H9 (cell line): ENCODE measurements around the gene HSP90AA1. TPM values are rescaled to one million over a fixed set of nuclear protein-coding genes. Genes with fewer than 3 reads are reported as not detected.

Source experiments
- DNase-seq: peaks from one replicate; pipeline ENCODE4 v3.0.0-alpha.2; 2017
- H2AFZ ChIP-seq: one replicate; pipeline ENCODE4 v1.6.1; 2013; ENCODE audit warnings: mild to moderate bottlenecking, low read length, control low read depth, moderate library complexity
- H2AK5ac ChIP-seq: 2 replicates; pipeline ENCODE4 v1.6.1; 2013; ENCODE audit warnings: low read length, control low read depth, mixed read lengths; ENCODE audit not compliant: insufficient read length
- H2BK120ac ChIP-seq: one replicate; pipeline ENCODE4 v1.6.1; 2013; ENCODE audit warnings: low read depth, mild to moderate bottlenecking, low read length, control low read depth, inconsistent platforms; ENCODE audit not compliant: poor library complexity, severe bottlenecking
- H2BK12ac ChIP-seq: 2 replicates; pipeline ENCODE4 v1.6.1; 2013; ENCODE audit warnings: low read length, control low read depth, mixed read lengths, low read depth; ENCODE audit not compliant: insufficient read length
- H2BK15ac ChIP-seq: 2 replicates; pipeline ENCODE4 v1.6.1; 2013; ENCODE audit warnings: low read depth, low read length, control low read depth
- H2BK20ac ChIP-seq: one replicate; pipeline ENCODE4 v1.6.1; 2013; ENCODE audit warnings: low read depth, mild to moderate bottlenecking, low read length, control low read depth, inconsistent platforms; ENCODE audit not compliant: poor library complexity, severe bottlenecking
- H2BK5ac ChIP-seq: 2 replicates; pipeline ENCODE4 v1.6.1; 2013; ENCODE audit warnings: low read length, control low read depth, mixed read lengths; ENCODE audit not compliant: insufficient read length
- H3K14ac ChIP-seq: 2 replicates; pipeline ENCODE4 v1.6.1; 2013; ENCODE audit warnings: low read length, control low read depth; ENCODE audit not compliant: insufficient read depth
- H3K18ac ChIP-seq: 2 replicates; pipeline ENCODE4 v1.6.1; 2013; ENCODE audit warnings: low read depth, mild to moderate bottlenecking, mixed read lengths, low read length, control low read depth; ENCODE audit not compliant: insufficient read length
- H3K23ac ChIP-seq: 2 replicates; pipeline ENCODE4 v1.6.1; 2013; ENCODE audit warnings: low read length, control low read depth, mixed read lengths, low read depth; ENCODE audit not compliant: insufficient read length
- H3K23me2 ChIP-seq: 2 replicates; pipeline ENCODE4 v1.6.1; 2013; ENCODE audit warnings: low read depth, mild to moderate bottlenecking, mixed read lengths, low read length, control low read depth; ENCODE audit not compliant: insufficient read length, poor library complexity, severe bottlenecking
- H3K27ac ChIP-seq: 2 replicates; pipeline ENCODE4 v1.5.1; 2013; ENCODE audit warnings: low read length, control low read depth, mixed read lengths, low read depth; ENCODE audit not compliant: insufficient read length
- H3K27me3 ChIP-seq: 2 replicates; pipeline ENCODE4 v1.6.1; 2013; ENCODE audit warnings: low read length, control low read depth, inconsistent platforms; ENCODE audit not compliant: insufficient read depth
- H3K4ac ChIP-seq: 2 replicates; pipeline ENCODE4 v1.6.1; 2013; ENCODE audit warnings: low read depth, mild to moderate bottlenecking, control low read depth, inconsistent platforms, low read length, moderate library complexity
- H3K4me1 ChIP-seq: 2 replicates; pipeline ENCODE4 v1.6.1; 2013; ENCODE audit warnings: low read length, control low read depth, inconsistent platforms; ENCODE audit not compliant: insufficient read depth
- H3K4me2 ChIP-seq: 2 replicates; pipeline ENCODE4 v1.6.1; 2013; ENCODE audit warnings: low read length, control low read depth, mixed read lengths; ENCODE audit not compliant: insufficient read length, insufficient read depth
- H3K56ac ChIP-seq: 2 replicates; pipeline ENCODE4 v1.6.1; 2013; ENCODE audit warnings: low read depth, mild to moderate bottlenecking, mixed read lengths, low read length, control low read depth; ENCODE audit not compliant: insufficient read length
- H3K79me1 ChIP-seq: 2 replicates; pipeline ENCODE4 v1.6.1; 2013; ENCODE audit warnings: low read depth, mild to moderate bottlenecking, moderate library complexity, low read length, control low read depth, inconsistent platforms; ENCODE audit not compliant: insufficient read depth, poor library complexity, severe bottlenecking
- H3K79me2 ChIP-seq: 2 replicates; pipeline ENCODE4 v1.6.1; 2013; ENCODE audit warnings: low read length, control low read depth, inconsistent platforms; ENCODE audit not compliant: insufficient read depth
- H3K9ac ChIP-seq: 2 replicates; pipeline ENCODE4 v1.6.1; 2013; ENCODE audit warnings: low read length, control low read depth, mixed read lengths; ENCODE audit not compliant: insufficient read length; ENCODE audit errors: extremely low read depth
- H3K9me3 ChIP-seq: one replicate; pipeline ENCODE4 v1.6.1; 2013; ENCODE audit warnings: low read depth, low read length, inconsistent platforms; ENCODE audit not compliant: control insufficient read depth
- H3T11ph ChIP-seq: one replicate; pipeline ENCODE4 v1.6.1; 2013; ENCODE audit warnings: mild to moderate bottlenecking, low read length, control low read depth, inconsistent platforms
- H4K20me1 ChIP-seq: one replicate; pipeline ENCODE4 v1.6.1; 2013; ENCODE audit not compliant: control insufficient read depth, insufficient read length, insufficient read depth
- H4K5ac ChIP-seq: 2 replicates; pipeline ENCODE4 v1.6.1; 2013; ENCODE audit warnings: low read depth, mild to moderate bottlenecking, mixed read lengths, low read length, control low read depth; ENCODE audit not compliant: insufficient read length
- H4K8ac ChIP-seq: replicated peaks from 2 replicates; pipeline ENCODE4 v1.6.1; 2013; ENCODE audit warnings: low read length, control low read depth, mixed read lengths, low read depth; ENCODE audit not compliant: insufficient read length
- H4K91ac ChIP-seq: 2 replicates; pipeline ENCODE4 v1.6.1; 2013; ENCODE audit warnings: low read depth, mild to moderate bottlenecking, moderate library complexity, mixed read lengths, low read length, control low read depth; ENCODE audit not compliant: insufficient read length
- H3K27ac Mint-ChIP-seq, 3 experiments: 2 replicates in 2 of 3; 3 replicates in 1 of 3; pipeline ENCODE4 v1.8.0; 2020 to 2021; ENCODE audit warnings: mixed read lengths in 3 of 3, mild to moderate bottlenecking in 1 of 3, moderate library complexity in 1 of 3
- H3K27me3 Mint-ChIP-seq: 2 replicates; pipeline ENCODE4 v1.8.0; 2021; ENCODE audit warnings: low read depth, mild to moderate bottlenecking, moderate library complexity, mixed read lengths
- H3K36me3 Mint-ChIP-seq, 3 experiments: 2 replicates in 2 of 3; 3 replicates in 1 of 3; pipeline ENCODE4 v1.8.0; 2020 to 2021; ENCODE audit warnings: low read depth in 3 of 3, mixed read lengths in 3 of 3; ENCODE audit not compliant: insufficient read depth in 1 of 3
- H3K4me1 Mint-ChIP-seq, 2 experiments: 2 replicates each; pipeline ENCODE4 v1.8.0; 2020; ENCODE audit warnings: mixed read lengths in 2 of 2
- H3K4me3 Mint-ChIP-seq, 2 experiments: 2 replicates in 1 of 2; 3 replicates in 1 of 2; pipeline ENCODE4 v1.8.0; 2020 to 2021; ENCODE audit warnings: mild to moderate bottlenecking in 2 of 2, mixed read lengths in 2 of 2, moderate library complexity in 1 of 2
- H3K9me3 Mint-ChIP-seq, 2 experiments: 2 replicates in 1 of 2; 3 replicates in 1 of 2; pipeline ENCODE4 v1.8.0; 2020; ENCODE audit warnings: mild to moderate bottlenecking in 2 of 2, mixed read lengths in 2 of 2, moderate library complexity in 1 of 2
- CTCF ChIP-seq: fragments of 200-600 bp; sonication (generic); conservative IDR thresholded peaks from 3 replicates; pipeline ENCODE4 v1.8.0; 2021; ENCODE audit warnings: antibody characterized with exemption, mild to moderate bottlenecking
- WGBS: extraction: QIAGEN DNeasy Blood & Tissue Kit; methylation state at CpG from one replicate; pipeline ENCODE4 v1.1.7; 2013; ENCODE audit warnings: missing lambda C conversion rate, low lambda C conversion rate, mixed read lengths; ENCODE audit not compliant: insufficient read length; ENCODE audit errors: extremely low coverage; 5-methylcytosine and 5-hydroxymethylcytosine counted together
- total RNA-seq: library from RNA; stranded (reverse); gene quantifications from 2 replicates; pipeline ENCODE4 v1.2.1, GENCODE V29; 2021

HSP90AA1 gene
- total RNA-seq, 1 experiment from 2014 or later = 953 TPM

GRCh38 chr14:102117852-102118251 lies 31.0 kb upstream of the HSP90AA1 start:
- peaks cover 0 to 1% of the 10 kb centered on the region in 2 experiments; a peak in 1 of 5 replicates for H3K9me3 Mint-ChIP-seq
- Histone ChIP-seq H2BK20ac (no peak overlapping the region), H2BK5ac (no peak overlapping the region), H3K4me2 (no peak overlapping the region), H3T11ph (no peak overlapping the region), H2BK120ac (no peak overlapping the region), H3K27ac (no peak overlapping the region), H3K4me1 (no peaks in the 10 kb centered on the region), H3K18ac (no peak overlapping the region), H3K79me2 (no peaks in the 10 kb centered on the region), H3K79me1 (no peaks in the 10 kb centered on the region), H2AK5ac (no peak overlapping the region), H3K9me3 (no peaks in the 10 kb centered on the region), H4K91ac (no peak overlapping the region), H3K56ac (no peak overlapping the region), H2BK12ac (no peak overlapping the region), H3K4ac (no peak overlapping the region), H4K8ac (no peak overlapping the region), H3K27me3 (no peaks in the 10 kb centered on the region), H3K14ac (no peak overlapping the region), H3K9ac (no peak overlapping the region), H4K5ac (no peak overlapping the region), H2BK15ac (no peak overlapping the region), H3K23ac (no peak overlapping the region), H3K23me2 (no peaks in the 10 kb centered on the region), H4K20me1 (no peaks in the 10 kb centered on the region), H2AFZ (no peak overlapping the region)
- H3K4me3 Mint-ChIP-seq = no peak overlapping the region
- peaks cover 2 to 5% (median 4%) of the 10 kb centered on the region in 3 experiments; a peak in 5 of 7 replicates for H3K36me3 Mint-ChIP-seq
- no peaks in the 10 kb centered on the region; a peak in 1 of 4 replicates for H3K4me1 Mint-ChIP-seq
- no peaks in the 10 kb centered on the region for H3K27me3 Mint-ChIP-seq
- no CpG with 5 or more reads among the region's 3 CpGs for WGBS
- DNase-seq = no peak
- no peak overlapping the region; a peak in 1 of 7 replicates for H3K27ac Mint-ChIP-seq
- TF ChIP-seq CTCF = no peak
